Kasumi-1 (cell line): ENCODE results near the gene CALML3.

Source experiments
- DNase-seq, 2 experiments: peaks; one replicate each; lab custom pipeline; 2025; lab: John Stamatoyannopoulos, UW

Gene CALML3

GRCh38 chr10:5491477-5491876, 33.3 kb upstream of the CALML3 start:
- no peak for DNase-seq

- no peak for DNase-seq
Observed at GRCh38 chr10:5492322-5492855, 32.4 kb upstream of the CALML3 start.

GRCh38 chr10:5492929-5493576, 31.7 kb upstream of the CALML3 start:
- no peak for DNase-seq

- no peak for DNase-seq
Observed at GRCh38 chr10:5493691-5494090, 31.1 kb upstream of the CALML3 start.

- no peak for DNase-seq
Observed at GRCh38 chr10:5494611-5495010, 30.1 kb upstream of the CALML3 start.

GRCh38 chr10:5496261-5497250, 28.2 kb upstream of the CALML3 start:
- no peak for DNase-seq

GRCh38 chr10:5497289-5497688, 27.5 kb upstream of the CALML3 start:
- DNase-seq, result no peak

- no peak for DNase-seq
Observed at GRCh38 chr10:5497948-5498730, 26.6 kb upstream of the CALML3 start.

GRCh38 chr10:5498791-5499492, 25.8 kb upstream of the CALML3 start:
- no peak for DNase-seq

GRCh38 chr10:5499493-5500140, 25.1 kb upstream of the CALML3 start, which contains the start of gene CALML5:
TSS of gene CALML5 (minus strand) at chr10:5499570. CDS start at chr10:5499438, 132 bp downstream.
- no peak for DNase-seq

- no peak for DNase-seq
Observed at GRCh38 chr10:5500162-5500670, 24.5 kb upstream of the CALML3 start.

GRCh38 chr10:5500910-5501309, 23.9 kb upstream of the CALML3 start:
- DNase-seq, result no peak

- no peak for DNase-seq
Observed at GRCh38 chr10:5502061-5502521, 22.7 kb upstream of the CALML3 start.

- DNase-seq, result no peak
Observed at GRCh38 chr10:5502571-5503476, 21.9 kb upstream of the CALML3 start.

- no peak for DNase-seq
Observed at GRCh38 chr10:5503477-5503835, 21.3 kb upstream of the CALML3 start.

GRCh38 chr10:5504146-5505072, 20.4 kb upstream of the CALML3 start:
- DNase-seq, result no peak

GRCh38 chr10:5506246-5506645, 18.5 kb upstream of the CALML3 start:
- no peak for DNase-seq
